LNCAP (cell line): ENCODE results near the gene ACOX3.

Source experiments
- TF ChIP-seq, protein P1 (sequence below): fragments of 450-650 bp; IDR thresholded peaks from 2 replicates; pipeline ENCODE4 v1.5.1; 2017; ENCODE audit warnings: mild to moderate bottlenecking

Gene ACOX3

DNA sequence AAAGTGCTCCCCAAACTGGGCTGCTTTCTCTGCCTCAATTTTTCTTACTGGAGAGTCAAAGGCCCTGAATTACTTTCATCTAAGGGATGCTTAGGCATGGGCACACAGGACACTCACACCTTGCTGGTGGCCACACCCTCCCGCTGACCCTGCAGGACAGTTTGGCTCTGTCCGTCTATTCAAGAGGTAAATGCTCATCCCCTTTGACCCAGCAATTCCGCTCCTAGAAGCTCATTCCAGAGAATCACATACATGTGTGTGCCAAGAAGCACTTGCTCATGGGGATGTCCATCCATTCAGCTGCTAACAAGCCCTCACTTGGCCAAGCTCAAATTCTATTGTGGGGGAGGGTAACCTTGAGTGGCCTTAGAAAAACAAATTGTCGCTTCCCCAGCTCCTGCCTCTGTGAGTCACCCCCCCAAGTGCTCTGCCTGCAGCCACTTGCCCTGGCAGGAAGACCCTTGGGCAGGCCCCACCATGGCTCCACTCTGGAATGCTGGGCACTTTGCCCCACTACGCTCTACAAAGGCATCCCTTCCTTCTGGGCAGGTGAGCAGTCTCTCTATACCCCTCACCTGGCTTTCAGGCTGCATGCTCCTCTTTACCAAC, 116.5 kb downstream of the ACOX3 start:
- TF ChIP-seq, protein P1, sequence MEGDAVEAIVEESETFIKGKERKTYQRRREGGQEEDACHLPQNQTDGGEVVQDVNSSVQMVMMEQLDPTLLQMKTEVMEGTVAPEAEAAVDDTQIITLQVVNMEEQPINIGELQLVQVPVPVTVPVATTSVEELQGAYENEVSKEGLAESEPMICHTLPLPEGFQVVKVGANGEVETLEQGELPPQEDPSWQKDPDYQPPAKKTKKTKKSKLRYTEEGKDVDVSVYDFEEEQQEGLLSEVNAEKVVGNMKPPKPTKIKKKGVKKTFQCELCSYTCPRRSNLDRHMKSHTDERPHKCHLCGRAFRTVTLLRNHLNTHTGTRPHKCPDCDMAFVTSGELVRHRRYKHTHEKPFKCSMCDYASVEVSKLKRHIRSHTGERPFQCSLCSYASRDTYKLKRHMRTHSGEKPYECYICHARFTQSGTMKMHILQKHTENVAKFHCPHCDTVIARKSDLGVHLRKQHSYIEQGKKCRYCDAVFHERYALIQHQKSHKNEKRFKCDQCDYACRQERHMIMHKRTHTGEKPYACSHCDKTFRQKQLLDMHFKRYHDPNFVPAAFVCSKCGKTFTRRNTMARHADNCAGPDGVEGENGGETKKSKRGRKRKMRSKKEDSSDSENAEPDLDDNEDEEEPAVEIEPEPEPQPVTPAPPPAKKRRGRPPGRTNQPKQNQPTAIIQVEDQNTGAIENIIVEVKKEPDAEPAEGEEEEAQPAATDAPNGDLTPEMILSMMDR: no peak

- TF ChIP-seq, protein P1: no peak
Observed at GRCh38 chr4:8322794-8323704, 117.5 kb downstream of the ACOX3 start.

DNA sequence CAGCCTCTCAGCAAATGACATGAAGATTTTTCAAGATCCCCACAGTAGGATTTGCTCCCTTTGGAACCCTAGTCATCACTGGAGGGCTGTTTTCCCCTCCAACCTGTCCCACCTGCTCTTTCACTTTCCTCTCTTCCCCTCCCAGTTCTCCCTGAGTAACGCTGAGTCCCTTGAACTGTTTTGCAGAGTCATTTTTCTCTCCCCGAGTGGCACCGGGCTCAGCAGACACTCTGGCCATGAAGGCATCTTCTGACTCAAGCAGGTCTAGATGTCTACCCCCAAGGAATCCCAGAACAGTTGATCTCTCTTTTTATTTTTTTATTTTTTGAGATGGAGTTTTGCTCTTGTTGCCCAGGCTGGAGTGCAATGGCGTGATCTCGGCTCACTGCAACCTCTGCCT, 118.8 kb downstream of the ACOX3 start:
- TF ChIP-seq, protein P1: no peak

GRCh38 chr4:8321220-8321619, 119.3 kb downstream of the ACOX3 start:
- TF ChIP-seq, protein P1: no peak

- TF ChIP-seq, protein P1: no peak
Observed at GRCh38 chr4:8320386-8320750, 120.2 kb downstream of the ACOX3 start.

DNA sequence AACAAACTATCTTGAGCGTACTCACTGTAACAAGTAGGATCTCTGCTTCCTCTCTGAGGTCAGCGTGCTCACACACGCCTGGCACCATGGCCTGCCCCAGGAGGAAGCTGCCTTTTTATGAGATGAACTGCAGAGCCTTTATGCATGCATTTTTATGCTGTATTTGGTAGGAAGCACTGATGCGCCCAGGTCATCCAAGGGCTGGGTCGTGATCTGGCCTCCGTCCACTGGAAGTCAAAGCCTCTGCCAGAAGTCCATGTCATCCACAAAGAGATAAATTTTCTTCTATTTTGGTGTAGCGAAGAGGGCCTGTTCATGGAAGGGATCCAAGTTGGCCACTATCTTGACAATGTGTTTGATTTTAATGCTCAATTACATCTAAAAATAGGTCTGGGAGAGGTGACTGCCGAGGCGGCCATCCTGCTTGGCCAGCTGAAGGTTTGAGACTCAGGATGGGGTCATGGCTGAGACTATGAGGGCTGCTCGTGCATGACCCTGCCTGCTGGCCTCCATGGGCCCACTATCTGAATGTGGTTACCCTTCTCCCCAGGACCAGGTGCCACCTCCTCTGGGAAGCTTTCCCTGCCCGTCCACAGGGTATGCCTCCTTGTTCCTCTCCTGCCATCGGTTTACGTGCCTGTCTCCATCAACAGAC, 120.7 kb downstream of the ACOX3 start:
- TF ChIP-seq, protein P1: no peak

DNA sequence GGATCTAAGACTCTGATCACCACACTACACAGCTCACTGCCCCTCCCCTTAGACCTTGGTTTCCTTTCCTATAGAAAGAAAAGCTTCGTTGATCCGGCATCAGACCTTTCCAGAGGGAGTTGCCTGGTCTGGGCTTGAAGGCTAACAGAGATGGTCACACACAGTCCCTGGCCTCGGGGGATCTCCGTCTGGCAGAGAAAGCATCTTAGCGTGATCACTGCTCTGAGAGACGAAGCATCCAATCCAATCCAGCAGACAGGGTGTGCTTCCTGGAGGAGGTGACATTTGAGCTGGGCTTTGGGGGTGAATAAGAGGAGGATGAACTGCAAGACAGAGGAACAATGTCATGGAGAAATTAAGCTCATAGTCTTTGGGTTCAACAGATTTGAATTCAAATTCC, 121.5 kb downstream of the ACOX3 start:
- TF ChIP-seq, protein P1: no peak
